K562 (cell line): Measurements from ENCODE around the gene TCAP. TPM values are rescaled to one million over a fixed set of nuclear protein-coding genes. Genes with fewer than 3 reads are reported as not detected.

Experiments used
- CBFA2T2 ChIP-seq: fragments of 450-650 bp; conservative IDR thresholded peaks from 2 replicates; pipeline ENCODE4 v1.6.1; 2017; ENCODE audit warnings: mild to moderate bottlenecking
- CBX5 ChIP-seq: IDR thresholded peaks from 2 replicates; pipeline ENCODE4 v1.6.1; 2014; ENCODE audit warnings: low read depth, borderline replicate concordance
- CCNT2 ChIP-seq: IDR thresholded peaks from 2 replicates; pipeline ENCODE4 v1.6.1; 2011; ENCODE audit warnings: borderline replicate concordance, low read depth, mild to moderate bottlenecking, moderate library complexity, mixed read lengths, low read length; ENCODE audit not compliant: insufficient read length; ENCODE audit errors: extremely low read depth
- CEBPZ ChIP-seq: fragments of 150-350 bp; IDR thresholded peaks from 2 replicates; pipeline ENCODE4 v1.6.1; 2014; ENCODE audit warnings: low read depth, mild to moderate bottlenecking, low read length, borderline replicate concordance
- CTCF ChIP-seq, 3 experiments: IDR thresholded peaks in 2 of 3; conservative IDR thresholded peaks in 1 of 3; 2 replicates each; pipeline ENCODE4 v1.5.1; 2011 to 2012; ENCODE audit warnings: low read length in 3 of 3, mild to moderate bottlenecking in 3 of 3, control low read depth in 2 of 3, improper control_type of control experiment in 1 of 3, inconsistent platforms in 1 of 3, low read depth in 1 of 3, mixed read lengths in 1 of 3, moderate library complexity in 1 of 3; ENCODE audit not compliant: insufficient read depth in 2 of 3
- DPF2 ChIP-seq: fragments of 450-650 bp; IDR thresholded peaks from 2 replicates; pipeline ENCODE4 v1.6.1; 2016
- EP300 ChIP-seq: IDR thresholded peaks from 2 replicates; pipeline ENCODE4 v1.6.1; 2012; ENCODE audit warnings: low read length, improper control_type of control experiment
- FOSL1 ChIP-seq: fragments of 200-800 bp; sonication (Bioruptor generic); conservative IDR thresholded peaks from 2 replicates; pipeline ENCODE4 v1.6.1; 2016; ENCODE audit warnings: missing genetic modification characterization, missing compliant biosample characterization
- GABPB1 ChIP-seq: sonication (generic); formaldehyde crosslinking; IDR thresholded peaks from 2 replicates; pipeline ENCODE4 v1.8.0; 2022; ENCODE audit warnings: mild to moderate bottlenecking, missing genetic modification reagents
- GTF2F1 ChIP-seq: IDR thresholded peaks from 2 replicates; pipeline ENCODE4 v1.6.1; 2011; ENCODE audit warnings: low read depth, low read length, improper control_type of control experiment
- ILK ChIP-seq: fragments of 450-650 bp; IDR thresholded peaks from 2 replicates; pipeline ENCODE4 v1.6.1; 2016; ENCODE audit warnings: missing genetic modification characterization, low read depth, mild to moderate bottlenecking, missing compliant biosample characterization, moderate library complexity, borderline replicate concordance
- PTTG1 ChIP-seq: fragments of 450-650 bp; IDR thresholded peaks from 2 replicates; pipeline ENCODE4 v1.6.1; 2016; ENCODE audit warnings: low read depth, mild to moderate bottlenecking, missing genetic modification characterization, missing compliant biosample characterization
- SAFB ChIP-seq: fragments of 200-400 bp; formaldehyde crosslinking; IDR thresholded peaks from 2 replicates; pipeline ENCODE4 v1.6.1; 2017; ENCODE audit warnings: low read depth, low read length, borderline replicate concordance
- SMAD2 ChIP-seq: fragments of 150-350 bp; IDR thresholded peaks from 2 replicates; pipeline ENCODE4 v1.6.1; 2014; ENCODE audit warnings: low read depth, mild to moderate bottlenecking, low read length
- SOX6 ChIP-seq: fragments of 450-650 bp; IDR thresholded peaks from 2 replicates; pipeline ENCODE4 v1.6.1; 2014; ENCODE audit warnings: mild to moderate bottlenecking
- SP1 ChIP-seq: sonication (generic); formaldehyde crosslinking; IDR thresholded peaks from 2 replicates; pipeline ENCODE4 v1.8.1; 2022; ENCODE audit warnings: mild to moderate bottlenecking, missing genetic modification reagents
- SP2 ChIP-seq: IDR thresholded peaks from 2 replicates; pipeline ENCODE4 v1.6.1; 2011; ENCODE audit warnings: mild to moderate bottlenecking, low read depth, low read length, moderate library complexity; ENCODE audit not compliant: poor library complexity, severe bottlenecking; ENCODE audit errors: extremely low read depth
- SREBF1 ChIP-seq: fragments of 150-350 bp; IDR thresholded peaks from 2 replicates; pipeline ENCODE4 v1.6.1; 2014; ENCODE audit warnings: antibody characterized with exemption, low read depth, low read length, borderline replicate concordance
- SRSF1 ChIP-seq: fragments of 200-400 bp; formaldehyde crosslinking; IDR thresholded peaks from 2 replicates; pipeline ENCODE4 v1.6.1; 2017; ENCODE audit warnings: mild to moderate bottlenecking, low read depth, low read length, moderate library complexity
- TSC22D4 ChIP-seq: fragments of 450-650 bp; IDR thresholded peaks from 2 replicates; pipeline ENCODE4 v1.6.1; 2016; ENCODE audit warnings: missing genetic modification characterization, missing biosample characterization, control low read depth
- ZBTB34 ChIP-seq: fragments of 250-450 bp; sonication (Bioruptor Pico); IDR thresholded peaks from 2 replicates; pipeline ENCODE4 v1.8.0; 2021; ENCODE audit warnings: mild to moderate bottlenecking, moderate library complexity
- ZFP30 ChIP-seq: fragments of 250-450 bp; sonication (Bioruptor Pico); IDR thresholded peaks from 2 replicates; pipeline ENCODE4 v1.8.0; 2022; ENCODE audit warnings: moderate library complexity, mild to moderate bottlenecking, inconsistent platforms, borderline replicate concordance
- ZNF436 ChIP-seq: fragments of 250-450, 450-650 bp; sonication (Bioruptor Pico); formaldehyde crosslinking; IDR thresholded peaks from 2 replicates; pipeline ENCODE4 v1.7.0; 2020; ENCODE audit warnings: mild to moderate bottlenecking
- polyA plus RNA-seq, 8 experiments: library from polyadenylated mRNA; depleted of rRNA in 4 of 8; stranded (reverse) in 5 of 8; unstranded in 3 of 8; fragments of >200 nt; fragmentation: Nextera tagmentation in 2 of 8; fragmentation: Illumina TruSeq in 1 of 8; extraction: Ambion mirVana in 2 of 8; extraction: Trizol in 1 of 8; gene quantifications; 2 replicates each; pipeline versions ENCODE4 v1.2.1 to v1.2.3, GENCODE V29; 2011 to 2014; ENCODE audit warnings: inconsistent platforms in 1 of 8, missing spikeins in 1 of 8
- total RNA-seq, 7 experiments: library from RNA; depleted of rRNA in 6 of 7; stranded (reverse); fragments of >200 nt in 6 of 7; fragmentation: Illumina TruSeq in 2 of 7; extraction: Trizol in 2 of 7; gene quantifications; 2 replicates each; pipeline versions ENCODE4 v1.2.1 to v1.2.3, GENCODE V29; 2011 to 2021; ENCODE audit warnings: low replicate concordance in 1 of 7

TCAP gene
- total and polyA plus RNA-seq, 9 of the 15 experiments (the other 6 are each of a cell fraction or from before 2014, with no cell fraction given) = 0.33 to 1.4 (median 0.82) TPM; not detected in 2

- TF ChIP-seq CTCF (IDR thresholded peaks at IDR 0.05 in 2 of 3, conservative IDR thresholded peaks at IDR 0.05 in 1 of 3; ENCODE audit: insufficient read depth in 2 of 3, low read depth in 1 of 3, low read length in 3 of 3) (0 out of 6 replicates have a peak, but pooled peaks of 1 of the 3 experiments have one; percentile 3), SMAD2 (no peak), CBFA2T2 (peak; percentile 89), DPF2 (peak; percentile 83), GTF2F1 (no peak), SP2 (no peak), SOX6 (peak; percentile 55), ZNF436 (CRISPR knock-in tag) (no peak), SP1 (no peak), GABPB1 (CRISPR knock-in tag) (no peak), CEBPZ (no peak), ZBTB34 (no peak), SREBF1 (no peak), SRSF1 (no peak), EP300 (peak; percentile 58; the same call in 1 of the 2 replicates), SAFB (no peak), CBX5 (no peak), FOSL1 (tag) (no peak), ZFP30 (no peak), PTTG1 (tag) (no peak), TSC22D4 (tag) (no peak), CCNT2 (peak; percentile 21), ILK (no peak)
Measured at GRCh38 chr17:39683295-39683939, 18.3 kb downstream of the TCAP start (continued).
